GM21529 (cell line): ENCODE data around the gene IQGAP2.
"Not testable (repeated sequence)": the region's sequence is repeated elsewhere in the genome, so short reads cannot be mapped to it uniquely, and the experiment has no call there.

ENCODE experiments used
- ATAC-seq: cut with Tn5 transposase; IDR thresholded peaks from one replicate; pipeline ENCODE4 v1.9.1; 2021; ENCODE audit not compliant: unreplicated experiment

Gene IQGAP2

DNA sequence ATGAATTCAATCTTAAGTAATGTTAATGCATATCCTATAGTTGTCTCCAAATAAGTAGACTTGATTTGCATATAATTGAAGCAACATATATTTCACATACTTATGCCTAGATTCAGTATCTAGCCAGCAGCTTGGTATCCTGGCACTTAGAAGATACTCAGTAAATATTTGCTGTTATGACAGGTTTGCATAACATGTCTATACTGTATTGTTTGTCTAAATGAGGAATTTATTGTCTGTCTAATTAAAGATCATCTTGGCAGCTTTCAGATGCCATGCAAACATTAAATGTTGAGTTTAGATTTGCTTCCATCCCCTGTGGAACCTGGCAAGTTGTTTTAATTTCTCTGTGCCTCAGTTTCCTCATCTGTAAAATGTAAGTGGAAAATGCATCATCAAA is 9.4 kb downstream of the IQGAP2 start:
- no peak for ATAC-seq

DNA sequence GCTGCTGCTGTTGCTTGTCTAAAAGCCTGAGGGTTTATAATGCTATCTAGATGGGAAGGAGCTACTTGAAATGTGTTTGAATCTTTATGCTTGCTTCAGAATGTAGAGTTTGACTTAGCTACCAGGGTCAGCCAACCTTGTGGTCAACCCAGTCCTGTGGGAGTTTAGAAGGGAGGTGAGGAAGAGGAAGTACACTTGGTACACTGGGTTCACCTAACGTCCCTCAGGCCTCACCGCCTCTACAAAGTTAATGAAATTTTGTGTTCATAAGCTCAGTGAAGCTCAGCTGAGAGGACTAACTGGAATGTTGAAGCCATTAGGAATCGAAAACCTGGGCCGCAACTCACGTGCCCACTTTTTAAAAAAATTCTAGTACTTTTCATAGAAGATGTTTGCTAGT is 10.7 kb downstream of the IQGAP2 start:
- ATAC-seq: no peak

DNA sequence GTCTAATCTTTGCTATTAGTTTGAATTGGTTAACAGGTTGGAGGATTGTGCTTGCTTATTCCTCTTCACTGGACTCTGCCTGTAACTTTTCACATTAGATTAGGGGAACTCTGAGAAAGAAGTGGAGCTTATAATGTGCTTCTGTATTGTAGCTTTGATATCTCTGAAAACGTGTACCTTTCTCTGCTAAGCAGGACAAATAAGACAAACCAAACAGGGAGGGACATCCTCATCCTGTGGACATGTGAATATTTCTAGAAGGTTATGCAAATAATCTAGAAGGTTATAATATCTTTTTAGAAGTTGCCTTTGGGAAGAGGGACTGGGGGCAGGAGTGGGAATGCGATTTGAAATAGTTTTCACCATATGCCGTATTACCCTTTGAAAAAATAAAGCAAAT is 11.7 kb downstream of the IQGAP2 start:
- ATAC-seq: no peak

DNA sequence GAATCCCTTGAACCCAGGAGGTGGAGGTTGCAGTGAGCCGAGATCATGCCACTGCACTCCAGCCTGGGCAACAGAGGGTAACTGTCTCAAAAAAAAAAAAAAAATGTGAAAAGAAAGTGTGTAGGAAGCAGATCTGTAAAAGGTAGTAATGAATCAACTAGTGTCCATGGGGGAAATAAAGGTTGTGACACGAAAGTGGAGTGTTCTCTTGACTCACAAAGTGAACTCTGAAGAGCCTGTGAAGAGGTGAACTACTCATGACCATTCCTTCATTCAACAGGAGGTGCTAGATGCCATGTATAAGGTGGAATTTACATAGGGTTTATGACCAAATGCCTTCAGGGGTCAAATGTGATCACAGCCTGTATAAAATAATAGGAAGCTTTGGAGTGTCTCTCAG is 12.8 kb downstream of the IQGAP2 start:
- no peak for ATAC-seq

DNA sequence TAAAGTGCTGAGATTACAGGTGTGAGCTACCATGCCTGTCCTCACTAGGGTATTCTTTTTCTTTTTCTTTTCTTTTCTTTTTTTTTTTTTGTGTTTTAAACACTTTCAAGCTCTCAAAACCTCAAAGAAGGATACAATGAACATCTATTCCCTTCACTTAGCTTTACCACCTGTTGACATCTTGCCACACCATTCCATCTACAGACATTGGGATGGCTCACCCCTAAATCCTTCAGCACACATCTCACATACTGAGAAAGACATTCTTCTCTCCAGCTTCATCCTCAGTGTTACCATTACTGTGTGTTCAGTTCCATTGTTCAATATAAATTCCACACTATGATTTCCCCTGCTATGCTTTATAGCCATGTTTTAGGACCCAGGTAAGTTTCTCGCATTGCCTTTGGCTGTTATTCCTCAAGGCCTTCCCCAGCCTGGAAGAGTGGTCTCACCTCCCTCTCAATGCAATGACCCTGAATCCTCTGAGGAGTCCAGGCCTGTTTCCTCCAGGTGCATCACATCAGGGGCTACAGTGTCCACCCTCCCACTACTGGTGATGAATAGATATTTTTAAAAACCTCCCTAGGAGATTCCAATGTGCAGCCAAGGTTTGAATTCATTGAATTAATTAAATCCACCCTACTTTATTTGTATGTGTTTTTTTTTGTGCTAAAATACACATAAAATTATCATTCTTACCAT is 16.7 kb downstream of the IQGAP2 start:
- ATAC-seq: no peak

DNA sequence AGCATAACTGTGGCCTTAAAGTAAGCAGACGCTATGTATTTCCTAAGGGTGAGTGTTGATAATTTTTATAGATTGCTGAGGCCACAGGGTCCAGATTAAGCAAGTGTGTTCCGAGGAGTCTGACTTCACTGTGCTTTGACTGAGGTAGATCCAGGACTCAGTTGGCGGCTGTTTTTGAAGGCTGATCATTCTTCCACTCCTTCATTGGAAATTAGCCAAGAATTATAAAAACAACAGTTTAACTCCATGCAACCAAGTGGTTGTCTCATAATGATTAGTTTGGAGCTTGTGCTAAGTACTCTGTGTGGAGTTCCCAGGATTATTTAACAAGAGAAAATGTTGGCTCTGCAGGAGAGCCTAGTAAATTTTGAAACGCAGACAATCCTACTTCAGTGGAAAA is 19.1 kb downstream of the IQGAP2 start:
- no peak for ATAC-seq

DNA sequence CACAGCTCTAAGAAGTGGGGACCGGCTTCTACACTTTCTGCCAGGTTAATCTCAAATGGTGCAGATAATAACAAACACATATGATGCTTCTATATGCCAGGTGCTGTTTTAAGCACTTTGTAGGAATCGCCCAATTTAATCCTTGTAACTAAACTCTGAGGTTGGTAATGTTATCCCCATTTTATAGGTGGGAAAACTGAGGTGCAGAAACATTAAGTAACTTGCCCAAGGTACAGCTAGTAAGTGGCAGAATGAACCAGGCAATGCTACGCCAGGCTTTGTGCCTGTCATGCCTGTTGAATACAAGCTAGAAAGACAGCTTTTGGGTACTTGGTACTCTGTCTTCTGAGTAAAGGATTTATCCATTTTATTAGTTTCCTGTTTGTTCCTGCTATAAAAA is 19.7 kb downstream of the IQGAP2 start:
- no peak for ATAC-seq

DNA sequence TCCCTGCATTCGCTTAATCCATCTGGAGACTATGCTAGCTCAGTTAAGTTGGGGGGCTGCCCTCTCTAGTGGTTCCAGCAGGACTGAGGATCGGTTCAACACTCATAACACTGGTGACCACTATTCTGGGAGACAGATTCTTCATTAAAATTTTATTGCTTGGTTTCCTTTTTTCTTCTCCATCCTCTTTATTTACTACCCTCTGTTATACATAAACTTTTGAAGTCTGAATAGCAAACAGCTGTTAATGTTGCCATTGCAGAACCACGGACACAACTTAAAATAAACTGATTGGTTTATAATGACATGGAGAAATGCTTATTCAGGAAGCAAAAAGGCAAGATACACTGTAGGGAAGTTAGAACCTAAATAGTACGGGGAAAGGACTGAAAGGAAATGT is 22.1 kb downstream of the IQGAP2 start:
- no peak for ATAC-seq

DNA sequence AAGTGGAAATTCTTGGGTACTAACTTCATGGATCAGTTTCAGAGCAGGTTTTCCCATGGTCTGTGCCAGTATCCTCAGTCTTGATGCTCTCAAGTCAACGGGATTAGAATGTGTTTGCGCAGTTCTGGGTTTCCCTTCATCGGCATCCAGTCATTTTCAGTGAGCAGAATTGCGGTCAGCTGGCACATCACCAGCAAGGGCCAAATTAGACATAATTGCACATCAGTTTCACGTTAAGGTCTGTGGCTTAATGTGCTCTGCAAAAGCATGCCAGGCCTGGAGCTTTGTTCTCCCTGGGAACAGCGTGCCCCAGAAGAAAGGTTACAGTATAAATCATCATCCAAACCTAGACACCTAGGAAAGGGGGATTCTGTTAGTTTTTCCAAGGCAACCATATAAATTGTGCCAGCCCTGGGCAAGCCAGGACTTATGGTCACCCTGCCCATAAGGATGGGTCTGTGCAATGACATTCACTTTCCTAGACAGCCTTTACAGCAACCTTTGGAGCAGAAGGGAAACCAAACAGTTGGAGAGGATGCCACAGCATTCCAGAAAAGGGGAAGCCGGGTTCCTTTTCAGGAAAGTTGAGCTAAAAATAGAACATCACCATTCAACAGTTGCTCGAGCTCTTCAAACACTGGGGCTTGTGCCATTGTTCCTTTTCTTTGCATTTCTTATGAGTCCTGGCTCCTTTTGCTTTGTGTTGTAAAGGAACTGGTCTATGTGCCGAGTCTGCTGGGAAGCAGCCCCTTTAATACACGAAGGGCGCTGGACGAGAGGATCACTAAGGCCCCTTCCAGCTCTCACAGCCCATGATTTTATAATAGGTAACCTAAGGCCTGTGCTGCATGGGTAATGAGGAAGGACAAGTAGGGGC is 23.1 kb downstream of the IQGAP2 start:
- no peak for ATAC-seq

DNA sequence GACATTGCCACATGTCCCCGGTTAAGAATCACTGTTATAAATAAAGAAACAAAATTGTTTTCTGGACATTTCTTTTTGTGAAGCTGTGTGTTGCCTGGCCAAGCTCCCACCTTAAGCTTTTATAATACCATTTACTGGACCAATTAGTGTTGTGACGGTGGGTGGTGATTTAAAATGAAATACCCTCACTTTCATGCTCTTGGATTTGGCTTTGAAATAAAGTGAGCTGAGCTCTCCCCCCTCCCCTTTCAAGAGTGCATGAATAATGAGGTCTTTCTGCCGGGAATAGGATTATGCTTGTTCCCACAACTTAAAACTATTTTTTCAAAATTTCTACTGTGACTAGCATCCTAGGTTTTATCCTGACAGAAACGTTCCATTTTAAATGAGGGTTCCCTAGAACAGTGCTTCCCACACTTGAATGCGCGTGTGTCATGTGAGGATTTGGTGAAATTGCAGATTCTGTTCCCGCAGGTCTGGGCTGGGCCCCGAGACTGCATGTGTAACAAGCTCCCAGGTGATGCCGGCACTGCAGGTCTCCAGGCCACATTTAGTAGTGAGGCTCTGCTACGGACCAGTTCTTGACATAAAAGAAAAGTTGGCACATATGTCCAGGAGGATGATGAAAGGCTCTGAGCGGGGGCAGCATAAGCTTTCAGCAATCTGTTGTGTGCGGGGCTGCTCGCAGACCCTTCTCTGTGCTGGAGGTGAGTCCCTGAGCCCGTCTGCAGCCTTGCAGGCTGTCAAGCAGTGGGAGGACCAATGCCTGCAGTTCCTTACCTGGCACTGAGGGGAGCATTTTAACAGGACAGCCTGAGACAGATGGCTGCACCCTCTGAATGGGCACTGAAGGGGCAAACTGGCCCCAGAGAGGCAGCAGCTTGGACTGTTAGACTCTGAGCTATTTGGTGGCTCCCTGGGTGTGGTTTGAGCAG is 24.4 kb downstream of the IQGAP2 start:
- no peak for ATAC-seq

DNA sequence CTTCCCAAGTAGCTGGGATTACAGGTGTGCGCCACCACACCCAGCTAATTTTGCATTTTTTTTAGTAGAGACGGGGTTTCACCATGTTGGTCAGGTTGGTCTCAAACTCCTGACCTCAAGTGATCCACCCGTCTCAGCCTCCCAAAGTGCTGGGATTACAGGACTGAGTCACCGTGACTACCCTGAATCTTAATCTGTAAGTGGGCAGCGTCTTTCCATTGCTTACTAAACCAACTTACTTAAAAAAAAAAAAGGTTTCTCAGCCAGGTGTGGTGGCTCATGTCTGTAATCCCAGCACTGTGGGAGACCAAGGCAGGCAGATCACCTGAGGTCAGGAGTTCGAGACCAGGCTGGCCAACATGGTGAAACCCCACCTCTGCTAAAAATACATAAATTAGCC is 25.5 kb downstream of the IQGAP2 start:
- not testable (repeated sequence) for ATAC-seq

DNA sequence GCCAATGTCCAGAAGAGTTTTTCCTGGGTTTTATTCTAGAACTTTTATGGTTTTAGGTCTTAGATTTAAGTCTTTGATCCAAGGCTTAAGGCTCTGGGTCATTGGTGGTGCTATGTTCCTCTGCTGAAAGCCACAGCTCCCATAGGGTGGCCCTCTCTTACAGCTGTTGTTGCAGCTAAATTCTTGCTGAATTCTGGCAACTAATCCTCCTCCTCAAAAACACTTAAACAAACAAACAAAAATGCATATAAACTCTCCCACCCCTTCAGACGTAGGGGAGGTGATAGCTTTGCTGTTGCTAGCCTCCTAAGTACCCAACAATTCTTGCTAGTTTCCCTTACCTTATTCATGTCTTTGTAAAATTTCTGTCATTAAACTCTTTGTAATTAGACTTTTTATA is 30.2 kb downstream of the IQGAP2 start:
- ATAC-seq: no peak

DNA sequence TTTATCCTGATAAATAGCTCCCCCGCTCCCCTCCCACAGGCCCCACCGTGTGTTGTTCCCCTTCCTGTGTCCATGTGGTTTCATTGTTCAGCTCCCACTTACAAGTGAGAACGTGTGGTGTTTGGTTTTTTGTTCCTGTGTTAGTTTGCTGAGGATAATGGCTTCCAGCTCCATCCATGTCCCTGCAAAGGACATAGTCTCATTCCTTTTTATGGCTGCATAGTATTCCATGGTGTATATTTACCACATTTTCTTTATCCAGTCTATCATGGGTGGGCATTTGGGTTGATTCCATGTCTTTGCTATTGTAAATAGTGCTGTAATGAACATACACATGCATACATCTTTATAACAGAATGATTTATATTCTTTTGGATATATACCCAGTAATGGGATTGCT is 34.4 kb downstream of the IQGAP2 start:
- ATAC-seq: not testable (repeated sequence)

DNA sequence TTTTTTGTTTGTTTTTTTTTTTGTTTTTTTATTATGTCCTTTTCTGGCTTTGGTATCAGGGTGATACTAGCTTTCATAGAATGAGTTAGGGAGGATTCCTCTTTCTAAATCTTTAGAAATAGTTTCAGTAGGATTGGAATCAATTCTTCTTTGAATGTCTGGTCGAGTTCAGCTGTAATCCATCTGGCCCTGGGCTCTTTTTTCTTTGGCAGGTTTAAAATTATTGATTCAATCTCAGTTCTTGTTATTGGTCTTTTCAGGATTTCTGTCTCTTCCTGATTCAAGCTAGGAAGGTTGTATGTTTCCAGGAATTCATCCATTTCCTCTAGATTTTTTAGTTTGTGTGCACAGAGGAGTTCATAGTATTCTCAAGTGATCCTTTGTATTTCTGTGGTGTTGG is 34.9 kb downstream of the IQGAP2 start:
- ATAC-seq: no peak

DNA sequence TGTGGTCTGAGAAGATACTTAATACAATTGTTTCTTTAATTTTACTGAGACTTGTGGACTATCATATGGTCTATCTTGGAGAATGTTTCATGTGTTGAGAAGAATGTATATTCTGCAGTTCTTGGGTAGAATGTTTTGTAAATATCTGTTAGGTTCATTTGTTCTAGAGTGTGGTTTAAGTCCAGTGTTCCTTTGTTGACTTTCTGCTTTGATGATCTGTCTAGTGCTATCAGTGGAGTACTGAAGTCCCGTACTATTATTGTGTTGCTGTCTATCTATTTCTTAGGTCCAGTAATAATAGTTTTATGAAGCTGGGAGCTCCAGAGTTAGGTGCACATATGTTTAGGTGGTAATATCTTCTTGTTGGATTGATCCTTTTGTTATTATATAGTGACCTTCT is 36.1 kb downstream of the IQGAP2 start:
- no peak for ATAC-seq

DNA sequence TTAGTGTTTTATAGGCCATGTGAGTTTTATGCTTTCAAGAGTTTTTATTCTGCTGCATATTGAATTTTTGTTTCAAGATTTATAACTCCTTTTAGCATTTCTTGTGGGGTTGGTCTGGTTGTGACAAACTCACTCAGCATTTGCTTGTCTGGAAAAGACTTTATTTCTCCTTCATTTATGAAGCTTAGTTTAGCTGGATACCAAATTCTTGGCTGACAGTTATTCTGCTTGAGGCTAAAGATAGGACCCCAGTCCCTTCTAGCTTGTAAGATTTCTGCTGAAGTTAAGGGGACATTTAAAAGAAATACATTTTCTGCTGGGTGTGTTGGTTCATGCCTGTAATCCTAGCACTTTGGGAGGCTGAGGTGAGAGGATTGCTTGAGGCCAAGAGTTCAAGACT is 36.8 kb downstream of the IQGAP2 start:
- ATAC-seq: no peak

DNA sequence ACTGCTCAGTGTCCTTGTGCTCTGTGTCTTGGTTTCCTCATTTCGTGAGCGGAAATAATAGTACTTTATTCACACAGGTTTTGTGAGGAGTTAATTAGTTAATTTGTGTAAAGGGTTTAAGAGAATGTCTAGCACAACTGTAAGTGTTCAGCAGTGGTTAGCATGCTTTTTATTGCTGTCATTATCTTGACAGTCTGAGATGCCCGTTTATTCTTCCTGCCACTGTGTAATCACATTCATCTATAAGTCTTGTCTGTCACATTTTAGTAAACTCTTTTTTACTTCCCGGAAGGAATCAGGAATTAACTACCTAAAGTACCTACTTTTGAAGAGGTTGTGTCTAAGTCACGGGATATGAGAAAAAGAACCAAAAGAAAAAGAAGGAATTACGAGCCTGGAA is 38.0 kb downstream of the IQGAP2 start:
- ATAC-seq: no peak

DNA sequence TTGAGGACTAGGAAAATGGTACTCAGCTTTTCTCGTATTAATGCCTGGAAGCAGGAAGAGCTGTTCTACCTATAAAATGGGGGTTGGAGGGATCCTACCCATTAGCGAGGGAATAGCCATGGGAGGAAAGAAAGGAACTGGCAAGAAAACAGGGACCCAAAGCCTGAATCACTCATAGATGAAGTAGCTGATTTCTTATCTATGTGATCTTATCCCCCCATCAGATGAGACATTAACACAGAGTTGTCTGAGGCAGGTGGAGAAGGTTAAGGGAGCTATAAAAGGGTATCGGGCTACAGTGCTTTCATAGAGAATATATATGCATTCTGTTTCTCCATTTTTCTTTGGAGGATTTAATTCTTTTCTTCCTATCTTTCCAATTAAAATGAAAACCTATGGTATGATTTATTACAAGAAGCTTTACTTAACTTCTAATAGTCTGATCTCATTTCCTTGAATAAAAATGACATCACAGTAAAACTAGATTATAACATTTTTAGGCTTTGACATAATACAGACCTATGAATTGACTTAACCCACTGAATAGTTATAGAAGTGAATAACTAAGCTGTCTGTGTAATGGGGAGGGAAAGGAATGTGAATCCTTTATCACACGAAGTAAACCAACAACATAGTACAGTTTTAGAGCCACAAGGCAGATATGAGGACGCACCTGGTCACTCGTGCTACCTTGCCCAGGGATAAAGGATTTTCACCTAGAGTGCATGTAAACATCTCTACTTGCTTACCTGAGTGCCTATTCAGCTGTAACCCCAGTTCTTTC is 39.0 kb downstream of the IQGAP2 start:
- ATAC-seq: no peak

DNA sequence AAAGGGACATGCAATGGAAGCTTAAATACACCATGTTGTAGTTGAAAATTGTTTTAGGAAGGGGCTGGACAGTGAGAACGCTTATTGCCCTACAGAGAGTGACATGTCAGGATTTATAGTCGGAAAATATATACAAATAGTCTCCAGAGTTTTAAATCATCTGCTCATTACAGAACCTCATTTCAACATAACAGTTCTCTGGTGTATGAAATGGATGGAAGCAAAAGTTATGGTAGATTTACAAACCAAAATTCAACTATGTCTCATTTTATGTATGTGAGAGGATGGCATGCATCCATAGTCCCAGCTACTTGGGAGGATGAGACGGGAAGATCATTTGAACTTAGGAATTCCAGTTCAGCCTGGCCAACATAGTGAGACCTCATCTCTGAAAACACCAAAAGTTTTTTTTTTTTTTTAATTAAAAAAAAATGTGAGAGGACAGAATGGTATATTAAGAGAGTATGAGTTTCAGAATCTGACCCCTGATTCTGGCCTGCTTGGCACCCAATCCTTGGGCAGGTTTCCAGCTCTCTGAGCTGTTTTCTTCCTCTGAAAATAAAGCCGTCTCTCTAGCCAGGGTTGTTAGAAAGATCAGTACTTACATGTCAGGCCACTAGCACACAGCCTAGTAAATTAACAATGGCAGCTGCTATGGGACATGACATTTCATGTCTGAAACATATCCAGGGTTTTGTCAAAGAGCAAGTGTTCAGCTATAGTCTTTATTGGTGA is 40.1 kb downstream of the IQGAP2 start:
- no peak for ATAC-seq

DNA sequence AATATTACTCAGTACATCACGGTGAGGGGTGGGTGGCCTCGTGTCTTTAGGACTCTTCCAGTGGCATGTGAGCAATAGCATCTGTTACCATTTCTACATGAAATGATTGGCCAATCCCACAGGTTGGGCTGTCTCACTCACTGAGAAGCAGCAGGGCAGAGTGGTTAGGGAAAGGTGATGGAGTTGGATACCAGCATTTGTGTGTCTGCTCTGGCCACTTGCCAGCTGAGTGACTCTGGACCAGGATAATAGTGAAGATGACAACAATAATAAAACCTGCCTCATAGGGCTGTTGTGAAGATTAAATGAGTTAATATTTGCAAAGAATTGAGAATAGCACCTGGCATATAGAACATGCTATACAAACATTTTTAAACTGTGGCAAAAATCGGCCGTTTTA is 42.0 kb downstream of the IQGAP2 start:
- no peak for ATAC-seq
